ENCODE data around the gene XRN1.

Gene XRN1

GRCh38 chr3:142268426-142268825 is 179.4 kb downstream of the XRN1 start:
- no peak for DNase-seq

GRCh38 chr3:142267269-142267668 is 180.6 kb downstream of the XRN1 start:
- DNase-seq: no peak

- no peak for DNase-seq
Measured at GRCh38 chr3:142263112-142263511, 184.7 kb downstream of the XRN1 start.

- no peak for DNase-seq
Measured at GRCh38 chr3:142259359-142259758, 188.5 kb downstream of the XRN1 start.

GRCh38 chr3:142256712-142257333 is 191.0 kb downstream of the XRN1 start:
- no peak for DNase-seq

All from activated CD4-positive, alpha-beta T cell treated with anti-CD3 and anti-CD28 coated beads for 48 hours (primary cell).